ENCODE data around the gene BICD2.

The BICD2 gene

DNA sequence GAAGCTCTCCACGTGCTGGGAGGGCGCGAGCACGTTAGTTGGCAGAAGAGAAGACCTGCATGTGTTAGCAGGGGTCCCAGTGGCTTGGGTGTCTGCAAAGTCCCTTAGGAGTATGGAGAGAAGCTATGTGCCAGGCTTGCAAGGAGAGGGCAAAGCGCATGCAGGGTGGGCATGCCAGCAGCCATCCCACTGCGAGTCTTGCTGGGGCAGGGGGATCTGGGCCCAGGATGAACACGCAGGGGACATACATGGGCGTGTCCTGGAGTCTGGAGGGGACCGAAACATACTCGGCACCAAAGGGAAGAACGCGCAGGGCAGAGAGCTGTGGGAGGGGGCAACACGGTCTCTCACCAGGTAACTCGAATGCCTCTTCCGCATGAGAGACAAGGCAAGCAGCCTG is 51.1 kb downstream of the BICD2 start:
- DNase-seq, result no peak

DNA sequence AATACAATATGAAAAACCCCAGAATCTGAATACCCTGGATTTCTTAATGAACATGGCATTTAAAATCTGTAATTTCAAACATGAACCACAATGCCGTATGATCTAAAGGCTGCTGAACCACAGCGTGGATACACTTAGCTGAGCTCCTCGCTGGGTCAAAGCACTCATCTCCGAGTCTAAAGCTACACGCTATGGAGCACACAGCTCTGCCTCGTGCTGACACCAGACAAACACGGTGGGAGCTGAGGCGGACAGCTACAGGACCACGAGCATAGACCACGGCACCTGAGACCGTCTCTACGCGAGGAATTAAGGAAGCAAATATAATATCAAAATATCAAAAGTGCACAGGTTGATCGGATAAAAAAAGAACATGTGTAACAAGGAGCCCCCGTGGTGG is 51.9 kb downstream of the BICD2 start:
- DNase-seq, result no peak

DNA sequence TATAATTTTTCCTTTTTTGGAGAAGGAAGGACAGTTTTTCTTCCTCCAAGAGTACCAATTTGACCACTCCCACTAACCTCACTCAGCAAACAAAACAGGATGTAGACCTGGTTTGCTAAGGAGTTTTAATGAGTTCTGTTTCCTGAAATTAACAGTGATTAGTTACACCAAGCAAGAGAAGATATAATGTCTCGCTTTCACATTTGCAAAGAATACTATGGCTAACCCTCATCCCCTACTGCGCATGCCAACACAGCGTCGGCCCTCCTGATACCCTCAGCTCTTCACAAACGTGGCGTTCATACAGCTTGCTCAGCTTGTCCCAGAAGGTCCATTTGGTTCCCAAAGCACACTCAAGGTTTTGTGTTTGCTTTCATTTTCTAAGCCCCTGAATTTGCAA is 52.8 kb downstream of the BICD2 start:
- DNase-seq, result no peak

DNA sequence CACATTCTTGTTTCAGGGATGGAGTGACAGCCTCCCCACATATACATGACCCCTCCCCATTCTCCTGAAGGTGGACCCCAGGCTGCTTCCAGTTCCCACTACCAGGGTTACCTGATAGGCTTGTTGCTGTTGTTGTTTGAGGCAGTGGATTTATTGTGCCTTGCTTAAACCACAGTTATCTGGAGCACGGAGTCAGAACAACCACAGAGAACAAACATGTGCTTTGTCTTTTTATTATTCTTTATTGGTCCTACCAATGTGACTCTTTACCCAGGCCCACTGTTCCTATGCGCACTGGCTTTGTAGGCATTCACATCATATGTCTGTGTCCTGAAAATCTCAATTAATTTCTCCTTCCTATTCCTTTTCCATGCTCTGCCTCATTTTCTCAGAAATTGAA is 53.5 kb downstream of the BICD2 start:
- DNase-seq, result no peak

DNA sequence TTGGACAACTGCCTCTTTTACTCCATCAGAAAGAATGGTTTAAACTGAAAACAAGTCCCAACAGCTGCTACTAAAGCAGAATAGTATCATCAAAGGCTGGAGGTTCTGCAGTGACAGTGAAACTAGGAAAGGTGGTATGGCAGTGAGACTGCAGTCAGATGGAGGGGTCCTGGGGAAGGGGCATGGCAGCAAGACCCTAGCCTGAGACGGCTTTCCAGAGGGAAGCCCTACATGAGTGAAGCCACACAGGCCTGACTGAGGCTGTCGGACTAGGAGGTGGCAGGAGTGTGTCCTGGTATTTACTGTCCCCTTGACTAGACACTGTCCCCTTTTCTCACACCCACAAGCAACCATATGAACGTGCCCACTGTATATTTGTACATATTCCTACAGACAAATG is 54.3 kb downstream of the BICD2 start:
- no peak for DNase-seq

DNA sequence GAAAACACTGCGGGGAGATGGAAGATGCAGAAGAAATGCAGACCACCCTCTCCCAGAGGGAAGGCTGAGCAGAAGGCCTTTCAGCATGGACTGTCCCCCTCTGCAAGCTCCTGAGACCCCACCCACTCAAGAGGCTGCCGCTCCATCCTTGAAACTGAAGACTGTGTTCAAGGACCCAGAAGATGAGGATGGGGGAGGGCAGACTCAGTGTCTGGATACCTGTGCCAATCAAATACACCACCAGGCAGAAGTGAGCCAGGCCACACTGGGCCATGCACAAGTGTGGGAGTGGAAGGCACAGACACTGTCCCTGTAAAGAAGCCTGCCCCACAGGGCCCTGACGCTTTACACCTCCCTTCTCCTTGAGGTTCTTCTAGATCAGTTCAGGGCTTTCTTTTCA is 54.7 kb downstream of the BICD2 start:
- no peak for DNase-seq

DNA sequence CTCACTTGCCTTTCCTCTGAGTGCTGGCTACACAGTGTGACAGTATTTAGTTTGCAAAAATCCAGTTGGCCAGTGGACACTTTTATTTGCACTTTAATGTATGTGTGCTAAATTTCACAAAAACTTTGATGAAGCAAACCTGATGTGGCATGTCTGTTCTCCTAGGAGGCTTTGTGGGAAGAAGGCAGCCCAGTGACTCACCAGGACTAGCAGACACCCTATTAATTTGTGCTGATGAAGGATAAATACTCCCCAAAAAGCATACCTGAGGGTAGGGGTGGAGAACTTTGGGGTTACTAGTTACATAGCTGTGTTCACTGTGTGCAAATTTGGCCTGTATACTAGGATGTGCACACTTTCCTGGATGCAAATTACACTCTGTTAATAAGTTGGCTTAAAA is 55.4 kb downstream of the BICD2 start:
- no peak for DNase-seq

DNA sequence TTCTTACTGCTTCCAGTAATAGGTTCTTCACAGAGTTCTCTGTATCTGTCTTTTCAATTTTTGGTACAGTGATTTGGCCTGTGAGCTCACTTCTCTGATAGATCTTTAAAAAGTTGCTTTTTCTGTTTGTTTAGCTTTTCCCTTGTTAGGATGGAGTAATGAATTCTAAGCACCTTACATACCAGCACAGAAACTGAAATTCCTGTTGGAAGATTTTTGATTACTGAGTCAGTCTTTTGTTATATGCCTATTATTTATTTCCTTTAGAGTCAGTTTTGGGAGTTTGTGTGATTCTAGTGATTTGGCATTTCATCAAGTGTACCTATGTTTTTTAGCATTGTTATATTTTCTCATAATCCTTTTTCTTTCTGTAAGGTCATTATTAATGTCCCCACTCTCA is 57.1 kb downstream of the BICD2 start:
- DNase-seq, result no peak

DNA sequence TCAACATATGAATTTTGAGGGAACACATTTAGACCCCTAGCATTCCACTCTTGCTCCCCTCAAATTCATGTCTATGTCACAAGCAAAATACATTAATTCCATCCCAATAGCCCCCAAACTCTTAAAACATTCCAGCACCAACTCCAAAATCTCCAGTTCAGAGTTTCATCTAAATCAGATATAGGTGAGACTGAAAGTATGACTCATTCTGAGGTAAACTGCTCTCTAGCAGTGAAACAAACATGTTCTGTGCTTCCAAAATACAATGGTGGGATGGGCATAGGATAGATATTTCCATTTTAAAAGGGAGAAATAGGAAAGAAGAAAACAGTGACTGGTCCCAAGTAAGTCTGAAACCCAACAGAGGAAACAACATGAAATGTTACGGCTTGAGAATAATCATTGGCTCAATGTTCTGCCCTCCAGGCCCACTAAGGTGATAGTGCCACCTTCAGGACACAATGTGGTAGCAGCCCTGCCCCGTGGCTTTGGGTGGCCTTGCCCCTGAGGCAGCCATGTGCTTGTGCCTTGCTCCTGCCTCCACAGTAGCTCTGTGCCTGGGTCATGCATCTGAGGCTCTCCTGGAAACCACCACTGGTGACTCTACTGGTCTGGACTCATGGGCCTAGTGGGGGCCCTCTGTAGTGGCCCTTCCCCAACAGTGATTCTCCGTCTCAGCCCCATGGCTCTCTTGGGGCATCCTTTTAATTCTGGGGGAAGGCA is 58.3 kb downstream of the BICD2 start:
- no peak for DNase-seq

DNA sequence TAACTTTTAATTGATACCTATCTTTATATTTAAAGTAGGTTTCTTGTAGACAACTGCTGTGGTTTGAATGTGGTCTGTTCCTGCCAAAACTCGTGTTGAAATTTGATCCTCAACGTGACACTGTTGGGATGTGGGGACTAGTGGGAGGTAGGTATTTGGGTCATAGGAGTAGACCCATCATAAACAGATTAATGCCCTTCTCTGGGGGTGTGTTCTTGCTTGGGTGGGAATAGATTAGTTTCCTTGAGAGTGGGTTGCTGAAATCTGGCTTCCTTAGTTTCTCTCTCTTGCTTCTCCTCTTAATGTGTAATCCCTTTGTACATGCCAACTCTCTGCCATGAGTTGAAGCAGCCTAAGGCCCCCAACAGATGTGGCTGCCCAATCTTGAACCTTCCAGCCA is 60.1 kb downstream of the BICD2 start:
- no peak for DNase-seq

DNA sequence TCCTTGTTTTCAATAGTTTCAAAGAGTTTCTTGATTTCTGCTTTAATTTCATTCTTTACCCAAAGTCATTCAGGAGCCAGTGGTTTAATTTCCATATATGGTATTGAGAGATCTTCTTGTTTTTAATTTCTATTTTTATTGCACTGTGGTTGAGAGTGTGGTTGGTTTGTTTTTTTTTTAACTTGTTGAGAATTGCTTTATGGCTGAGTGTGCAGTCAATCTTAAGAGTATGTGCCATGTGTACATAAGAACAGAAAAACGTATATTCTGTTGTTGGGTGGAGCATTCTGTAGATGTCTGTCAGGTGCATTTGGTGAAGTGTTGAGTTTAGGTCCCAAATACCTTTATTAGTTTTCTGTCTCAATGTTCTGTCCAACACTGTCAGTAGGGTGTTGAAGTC is 68.0 kb downstream of the BICD2 start:
- no peak for DNase-seq

DNA sequence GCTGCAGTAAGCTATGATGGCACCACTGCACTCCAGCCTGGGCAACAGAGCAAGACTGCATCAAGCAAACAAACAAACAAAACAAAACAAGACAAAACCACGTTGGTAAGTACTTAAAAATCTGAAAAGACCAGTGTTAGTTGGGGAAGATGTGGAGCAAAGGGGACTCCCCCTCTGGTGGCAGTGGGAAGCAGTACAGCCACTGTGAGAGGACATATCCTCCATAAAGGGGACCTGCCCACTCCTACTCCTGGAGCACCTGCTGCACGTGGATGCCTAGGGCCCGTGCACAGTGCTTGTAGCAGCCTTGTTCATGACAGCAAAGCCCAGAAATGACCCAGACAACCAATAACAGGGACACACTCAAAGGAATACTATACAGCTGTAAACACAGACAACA is 77.7 kb downstream of the BICD2 start:
- DNase-seq, result no peak

DNA sequence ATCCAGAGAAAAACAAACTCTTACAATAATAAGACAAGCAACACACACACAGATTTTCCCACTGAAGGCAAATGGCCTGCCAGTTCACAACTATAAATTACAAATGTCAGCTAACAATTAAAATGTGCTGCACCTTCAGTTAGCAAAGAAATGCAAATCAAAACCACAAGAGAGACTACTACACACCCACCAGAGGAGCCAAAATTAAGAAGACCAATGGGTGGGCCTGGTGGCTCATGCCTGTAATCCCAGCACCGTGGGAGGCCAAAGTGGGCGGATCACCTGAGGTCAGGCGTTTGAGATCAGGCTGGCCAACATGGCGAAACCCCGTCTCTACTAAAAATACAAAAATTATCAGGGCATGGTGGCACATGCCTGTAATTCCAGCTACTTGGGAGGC is 79.6 kb downstream of the BICD2 start:
- DNase-seq, result no peak

DNA sequence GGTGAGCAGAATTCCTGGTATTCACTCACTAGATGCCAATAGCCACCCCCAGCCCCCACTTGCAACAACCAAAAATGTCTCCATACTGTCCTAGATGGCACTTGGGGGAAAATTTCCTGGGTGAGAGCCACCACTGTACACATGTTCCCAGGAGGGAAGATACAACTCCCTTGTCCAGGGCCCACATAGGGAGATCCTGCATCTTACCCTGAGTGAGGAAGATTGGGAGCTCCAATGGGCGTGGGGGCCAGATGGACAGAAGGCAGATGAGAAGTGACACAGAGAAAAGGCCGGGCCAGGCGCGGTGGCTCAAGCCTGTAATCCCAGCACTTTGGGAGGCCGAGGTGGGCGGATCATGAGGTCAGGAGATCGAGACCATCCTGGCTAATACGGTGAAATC is 82.4 kb downstream of the BICD2 start:
- no peak for DNase-seq

DNA sequence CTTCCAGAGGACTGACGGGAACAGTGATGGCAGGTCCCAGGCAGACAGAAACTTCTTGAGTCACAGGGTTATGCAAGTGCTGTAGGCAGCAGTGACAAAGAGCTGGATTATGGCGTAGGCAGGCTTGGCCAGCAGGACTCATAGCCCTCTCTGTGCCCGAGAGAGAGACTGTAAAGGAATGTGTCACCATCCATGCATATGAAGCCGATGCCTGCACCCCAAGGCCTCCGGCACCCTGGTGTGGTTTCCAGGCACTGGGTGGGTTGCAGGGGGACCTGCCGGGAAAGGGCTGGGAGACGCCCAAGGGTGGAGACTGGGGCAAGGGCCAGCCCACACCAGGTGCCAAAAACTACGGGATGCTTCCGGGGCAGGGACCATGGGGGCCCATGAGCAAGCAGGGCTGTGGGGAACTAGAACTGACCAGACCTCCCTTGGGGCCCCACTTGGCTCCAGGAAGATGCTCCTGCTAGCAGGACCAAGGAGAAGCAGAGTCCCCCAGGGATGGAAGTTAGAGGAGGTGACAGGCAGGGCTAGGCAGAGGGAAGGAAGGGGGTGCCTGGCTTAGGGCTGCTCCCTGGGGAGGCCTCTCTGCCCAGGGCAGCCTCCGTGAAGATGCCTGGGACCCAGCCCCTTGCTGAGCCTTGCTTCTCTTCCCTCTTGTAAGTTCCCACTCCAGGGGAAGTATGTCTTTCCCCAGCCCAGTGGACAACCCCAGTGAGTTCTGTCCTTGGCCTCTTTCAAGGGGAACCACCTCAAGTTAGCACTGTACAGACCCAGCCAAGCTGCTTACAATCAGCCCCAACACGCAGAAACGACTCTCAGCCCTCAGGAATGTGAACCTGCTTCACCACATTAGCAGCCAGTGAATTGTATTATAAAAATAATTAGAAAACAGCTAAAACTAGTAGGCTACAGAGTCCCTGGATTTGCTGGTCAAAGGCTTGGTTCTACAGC is 84.2 kb downstream of the BICD2 start:
- no peak for DNase-seq

DNA sequence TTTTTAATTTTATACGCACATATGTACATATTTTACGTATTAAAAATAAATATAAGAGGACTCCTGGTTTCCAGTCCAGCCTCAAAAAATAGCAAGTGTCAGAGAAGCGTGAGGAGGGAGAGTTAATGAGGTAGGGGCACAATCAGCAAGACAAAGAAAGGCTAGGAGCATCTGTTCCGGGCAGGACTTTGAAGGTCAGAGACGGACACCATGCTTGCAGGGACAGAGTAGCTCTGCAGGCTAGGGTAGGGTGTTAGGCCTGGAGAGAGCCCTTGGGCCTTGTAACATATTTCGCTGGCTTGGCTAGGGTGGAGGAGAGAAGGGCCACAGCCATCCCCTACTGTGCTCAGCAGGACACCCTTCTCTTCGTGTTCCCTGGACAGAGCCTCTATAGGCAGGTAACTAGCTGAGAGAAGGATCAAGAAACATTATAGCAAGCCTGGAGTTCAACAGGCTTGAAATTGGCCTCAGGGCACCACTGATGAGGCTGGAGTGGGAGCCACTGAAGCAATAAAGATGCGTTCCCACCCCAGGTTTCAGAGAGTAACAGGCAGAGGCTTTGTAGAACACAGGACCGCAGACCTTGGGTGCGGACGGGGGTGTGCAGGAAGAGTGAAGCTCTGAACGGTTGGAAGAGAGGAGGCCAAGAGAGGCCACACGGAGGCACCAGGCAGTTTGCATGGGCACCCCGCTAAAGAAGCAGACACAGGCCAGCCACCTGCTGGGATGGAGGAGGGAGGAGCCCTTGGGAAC is 85.0 kb downstream of the BICD2 start:
- no peak for DNase-seq

DNA sequence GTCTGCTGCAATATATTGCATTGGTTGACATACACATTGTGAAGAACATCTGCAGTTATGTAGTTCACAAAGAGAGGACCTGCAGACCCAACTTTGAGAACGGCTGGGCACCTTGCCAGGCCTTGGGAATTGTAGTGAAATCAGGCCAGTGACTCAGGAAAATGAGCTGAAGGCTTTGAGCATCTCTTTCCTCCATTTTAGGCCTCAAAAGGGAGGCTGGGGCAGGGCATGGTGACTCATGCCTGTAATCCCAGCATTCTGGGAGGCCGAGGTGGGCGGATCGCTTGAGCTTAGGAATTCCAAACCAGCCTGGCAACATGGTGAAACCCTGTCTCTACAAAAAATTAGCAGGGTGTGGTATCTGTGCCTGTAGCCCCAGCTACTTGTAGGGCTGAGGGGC is 93.3 kb downstream of the BICD2 start:
- DNase-seq, result peak in 2 of 14 donors; percentile 4 to 48

DNA sequence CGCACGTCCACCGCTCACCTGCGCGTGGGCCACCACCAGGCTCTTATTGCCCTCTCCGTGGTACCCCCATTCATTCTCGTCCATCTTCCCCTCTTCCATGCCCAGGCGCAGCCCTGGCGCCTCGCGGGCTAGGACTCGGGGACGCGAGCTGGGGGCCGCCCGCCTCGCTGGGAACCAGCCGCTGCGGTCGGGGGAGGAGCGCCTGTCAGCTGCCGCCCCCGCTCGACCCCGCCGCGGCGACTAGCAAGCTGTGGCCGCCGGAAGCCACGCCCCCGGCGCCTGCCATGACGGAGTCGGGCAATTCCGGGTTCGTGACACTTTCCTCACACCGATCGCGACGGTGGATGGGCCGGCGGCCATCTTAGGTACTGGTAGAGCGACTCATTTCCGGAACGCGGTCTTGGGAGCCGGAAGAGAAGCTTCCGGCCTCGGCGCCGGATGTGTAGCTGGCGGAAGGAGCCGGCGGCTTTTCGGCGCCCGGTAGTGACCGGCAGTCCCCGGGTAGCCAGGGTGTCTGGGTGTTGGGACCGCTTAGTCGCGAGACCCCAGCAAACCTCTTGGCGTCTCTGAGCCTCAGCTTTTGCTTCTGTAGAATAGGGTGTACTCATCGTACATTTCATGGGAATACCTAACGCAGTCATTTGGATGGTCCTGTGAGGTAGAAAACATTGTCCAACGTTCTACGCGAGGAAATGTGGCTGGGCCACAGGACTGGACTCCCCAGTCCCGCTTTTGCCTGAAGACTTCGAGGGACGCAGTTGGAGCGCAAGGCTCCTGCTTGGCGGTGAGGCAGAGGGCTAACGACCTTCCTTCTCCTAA is 94.5 kb downstream of the BICD2 start, which contains the start of gene IPPK:
Gene IPPK (minus strand): TSS at position 242 of the 819 bp plus-strand sequence. CDS start 143 bp downstream, at position 99.
- peak; percentile 71 to 98 (median 96) for DNase-seq

DNA sequence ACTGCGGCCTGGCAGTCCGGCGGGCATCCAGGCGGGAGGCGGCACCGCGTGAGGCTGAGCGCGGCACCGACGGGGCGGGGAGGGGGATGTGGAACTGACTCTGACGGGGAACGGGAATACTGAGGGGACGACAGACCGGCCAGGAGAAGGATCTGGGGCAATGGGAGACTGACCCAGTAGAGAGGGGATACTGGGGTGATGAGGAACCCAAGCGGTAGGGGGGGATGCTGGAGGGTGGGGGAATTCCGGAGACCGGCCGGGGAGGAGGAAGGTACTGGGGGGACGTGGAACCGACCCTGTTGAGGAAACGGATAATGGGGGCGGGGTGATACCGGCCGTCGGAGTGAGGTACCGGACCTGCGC is 95.1 kb downstream of the BICD2 start:
- peak in 3 of 14 donors; percentile 22 to 58 (median 54) for DNase-seq

DNA sequence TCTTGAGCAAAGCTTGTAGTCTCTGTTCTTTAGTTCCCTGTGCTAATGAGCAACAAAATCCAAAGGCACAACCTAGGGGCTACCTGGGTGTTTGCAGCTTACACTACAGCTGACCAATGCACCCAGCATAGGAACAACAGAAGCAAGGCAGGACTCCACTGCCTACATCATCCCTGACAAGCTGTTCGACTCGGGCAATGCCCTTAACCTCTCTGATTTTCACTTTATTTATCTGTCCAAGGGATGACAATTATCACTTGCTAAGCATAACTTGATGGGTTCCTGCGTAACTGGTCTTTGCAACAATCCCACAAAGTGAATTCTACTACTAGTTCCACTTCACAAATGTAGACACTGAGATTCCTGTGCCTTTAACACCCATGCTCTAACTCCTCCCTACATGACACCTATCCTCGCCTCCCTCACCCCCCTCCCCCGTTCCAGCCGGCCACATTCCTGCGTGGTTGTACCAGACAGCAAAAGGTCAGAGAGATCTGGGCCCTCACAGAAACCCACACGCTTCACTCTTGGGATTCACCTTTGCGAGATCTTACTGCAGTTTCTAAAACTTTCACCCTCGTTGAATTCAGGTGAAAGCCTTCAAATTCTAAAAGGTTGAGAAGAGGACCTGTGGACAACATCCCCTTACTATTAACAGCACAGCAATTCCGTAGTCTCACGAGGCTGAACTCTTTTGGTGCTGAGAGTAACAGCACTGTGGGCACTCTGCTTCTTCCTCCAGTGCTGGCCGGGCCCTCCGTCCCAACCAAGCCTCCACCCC is 95.7 kb downstream of the BICD2 start:
- DNase-seq, result no peak

DNA sequence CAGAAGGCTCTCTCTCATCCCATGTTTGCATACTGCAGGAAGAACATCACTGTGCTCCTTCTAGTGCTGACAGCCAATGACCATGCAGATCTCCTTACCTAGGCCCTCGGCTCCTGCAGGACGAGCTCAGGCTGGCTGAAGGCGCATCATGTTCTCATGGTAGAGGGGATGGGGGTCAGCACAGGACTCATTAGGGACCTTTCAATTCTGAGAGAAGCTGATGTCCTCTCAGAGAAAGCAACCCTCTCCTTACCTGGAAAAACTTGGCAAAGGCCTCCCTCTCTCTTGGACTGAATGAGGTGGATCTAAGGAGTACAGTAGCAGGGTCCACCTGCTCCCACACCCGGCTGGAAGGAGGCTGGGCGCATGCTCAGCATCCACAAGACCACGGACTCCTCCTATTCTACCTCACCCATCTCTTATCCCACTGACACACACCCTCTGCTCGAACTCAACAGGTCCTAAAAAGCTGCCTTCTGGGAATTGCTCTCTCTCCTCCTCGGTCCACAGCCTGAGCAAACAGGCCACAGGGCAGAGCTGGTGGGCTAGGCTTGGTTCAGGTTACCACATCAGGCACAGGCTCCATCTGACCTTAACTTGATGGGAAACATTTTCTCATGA is 97.6 kb downstream of the BICD2 start:
- DNase-seq, result no peak
